HCT116 (cell line): ENCODE results near the gene FSTL4. TPM values are rescaled to one million over a fixed set of nuclear protein-coding genes. Genes with fewer than 3 reads are reported as not detected.

ENCODE experiments used
- ATAC-seq: fragments of 200-7000 bp; cut with Tn5 transposase; 2 replicates; pipeline ENCODE4 v1.9.1; 2020; ENCODE audit warnings: mild to moderate bottlenecking, moderate library complexity
- BruUV-seq: library from RNA; stranded (reverse); fragments of 400-500 nt; replicated peaks from 2 replicates; lab custom pipeline; 2021; lab: Mats Ljungman, UMichigan
- CTCF ChIA-PET: fragments of 300-600 bp; sonication (Branson Sonifier 250); formaldehyde crosslinking; loops from one replicate; lab custom pipeline; 2021; ENCODE audit warnings: antibody characterized with exemption; lab: Charles Lee
- POLR2A ChIA-PET: fragments of 300-600, 350-600 bp; sonication (Branson Sonifier 250); formaldehyde crosslinking; loops from one replicate; lab custom pipeline; 2021; ENCODE audit warnings: antibody characterized with exemption; lab: Charles Lee
- RAD21 ChIA-PET, 2 experiments: fragments of 300-600 bp; sonication (Branson Sonifier 250); formaldehyde crosslinking; loops; one replicate each; lab custom pipeline; 2023; ENCODE audit warnings: low total read pairs in 2 of 2; ENCODE audit not compliant: uncharacterized antibody in 2 of 2, unreplicated experiment in 2 of 2, low non-redundant PET in 1 of 2; lab: Charles Lee
- DNase-seq: peaks from one replicate; pipeline ENCODE4 v3.0.0-alpha.2; 2010; ENCODE audit warnings: low read depth, low spot score
- H2AFZ ChIP-seq: fragments of 200-600 bp; shearing (Covaris generic), sonication (generic); 2 replicates; pipeline ENCODE4 v1.6.1; 2017; ENCODE audit warnings: low read depth, mixed run types, mixed read lengths, antibody characterized with exemption, low read length; ENCODE audit not compliant: poor library complexity, severe bottlenecking
- H3K27ac ChIP-seq: 2 replicates; pipeline ENCODE4 v1.5.1; 2012; ENCODE audit warnings: low read depth, low read length
- H3K27me3 ChIP-seq: fragments of 200-600 bp; sonication (generic); 2 replicates; pipeline ENCODE4 v1.6.1; 2016; ENCODE audit warnings: mixed run types, low read length, mixed read lengths; ENCODE audit not compliant: insufficient read depth
- H3K36me3 ChIP-seq, 2 experiments: fragments of 200-500 bp in 1 of 2; fragments of 200-600 bp in 1 of 2; sonication (Bioruptor generic) in 1 of 2; sonication (generic) in 1 of 2; 2 replicates each; pipeline versions ENCODE4 v1.5.1 to v1.6.1; 2014 to 2016; ENCODE audit warnings: low read length in 2 of 2, inconsistent platforms in 1 of 2, mixed read lengths in 1 of 2, mixed run types in 1 of 2; ENCODE audit not compliant: insufficient read depth in 2 of 2, control insufficient read depth in 1 of 2
- H3K4me1 ChIP-seq, 2 experiments: fragments of 200-600 bp in 1 of 2; sonication (generic) in 1 of 2; 2 replicates each; pipeline versions ENCODE4 v1.5.1 to v1.6.1; 2012 to 2017; ENCODE audit warnings: low read length in 2 of 2, inconsistent platforms in 1 of 2, mild to moderate bottlenecking in 1 of 2, mixed read lengths in 1 of 2, mixed run types in 1 of 2, moderate library complexity in 1 of 2; ENCODE audit not compliant: insufficient read depth in 2 of 2, control insufficient read depth in 1 of 2
- H3K4me2 ChIP-seq: fragments of 200-600 bp; sonication (generic); 2 replicates; pipeline ENCODE4 v1.6.1; 2017; ENCODE audit warnings: mixed run types, low read length, mixed read lengths
- H3K4me3 ChIP-seq, 2 experiments: fragments of 200-600 bp in 1 of 2; sonication (generic) in 1 of 2; replicated peaks in 1 of 2; 2 replicates each; pipeline ENCODE4 v1.5.1; 2011 to 2016; ENCODE audit warnings: low read length in 2 of 2, control low read depth in 1 of 2, low read depth in 1 of 2, mild to moderate bottlenecking in 1 of 2, mixed read lengths in 1 of 2, mixed run types in 1 of 2
- H3K79me2 ChIP-seq: fragments of 200-600 bp; sonication (generic); 2 replicates; pipeline ENCODE4 v1.6.1; 2017; ENCODE audit warnings: mild to moderate bottlenecking, mixed run types, low read length, moderate library complexity, mixed read lengths; ENCODE audit not compliant: insufficient read depth
- H3K9ac ChIP-seq: fragments of 200-600 bp; sonication (generic); 2 replicates; pipeline ENCODE4 v1.6.1; 2016; ENCODE audit warnings: low read length, mixed read lengths
- H3K9me2 ChIP-seq: fragments of 200-600 bp; sonication (generic), shearing (Covaris generic); 2 replicates; pipeline ENCODE4 v1.6.1; 2017; ENCODE audit warnings: mixed run types, mild to moderate bottlenecking, moderate library complexity; ENCODE audit not compliant: insufficient read depth
- H3K9me3 ChIP-seq, 2 experiments: fragments of 200-500 bp in 1 of 2; fragments of 200-600 bp in 1 of 2; sonication (Bioruptor generic) in 1 of 2; sonication (generic) in 1 of 2; 2 replicates each; pipeline ENCODE4 v1.6.1; 2014 to 2017; ENCODE audit warnings: low read length in 2 of 2, mixed read lengths in 2 of 2, inconsistent platforms in 1 of 2, low read depth in 1 of 2, mild to moderate bottlenecking in 1 of 2, mixed run types in 1 of 2, moderate library complexity in 1 of 2; ENCODE audit not compliant: control insufficient read depth in 1 of 2, insufficient read depth in 1 of 2
- H4K20me1 ChIP-seq: fragments of 200-600 bp; sonication (generic), shearing (Covaris generic); 2 replicates; pipeline ENCODE4 v1.6.1; 2017; ENCODE audit warnings: mixed run types, mild to moderate bottlenecking, moderate library complexity; ENCODE audit not compliant: insufficient read depth
- ATF3 ChIP-seq: IDR thresholded peaks from 2 replicates; pipeline ENCODE4 v1.6.1; 2012
- CBX3 ChIP-seq: IDR thresholded peaks from 2 replicates; pipeline ENCODE4 v1.6.1; 2012; ENCODE audit warnings: low read depth
- CEBPB ChIP-seq: IDR thresholded peaks from 2 replicates; pipeline ENCODE4 v1.6.1; 2012; ENCODE audit warnings: low read depth
- CTCF ChIP-seq, 3 experiments: fragments of 200-600 bp in 1 of 3; sonication (generic) in 1 of 3; IDR thresholded peaks in 2 of 3; conservative IDR thresholded peaks in 1 of 3; 2 replicates each; pipeline ENCODE4 v1.5.1; 2012 to 2017; ENCODE audit warnings: low read depth in 2 of 3, low read length in 2 of 3, antibody characterized with exemption in 1 of 3, borderline replicate concordance in 1 of 3, control low read depth in 1 of 3, mild to moderate bottlenecking in 1 of 3, mixed read lengths in 1 of 3, mixed run types in 1 of 3, moderate library complexity in 1 of 3; ENCODE audit not compliant: insufficient read depth in 1 of 3
- EGR1 ChIP-seq: IDR thresholded peaks from 2 replicates; pipeline ENCODE4 v1.6.1; 2012; ENCODE audit warnings: low read depth
- ELF1 ChIP-seq: IDR thresholded peaks from 2 replicates; pipeline ENCODE4 v1.6.1; 2012; ENCODE audit warnings: low read depth, borderline replicate concordance
- EZH2phosphoT487 ChIP-seq: fragments of 200-600 bp; IDR thresholded peaks from 2 replicates; pipeline ENCODE4 v1.6.1; 2018; ENCODE audit warnings: antibody characterized with exemption, borderline replicate concordance
- FOSL1 ChIP-seq: IDR thresholded peaks from 2 replicates; pipeline ENCODE4 v1.6.1; 2012; ENCODE audit warnings: low read depth
- JUND ChIP-seq: IDR thresholded peaks from 2 replicates; pipeline ENCODE4 v1.6.1; 2012
- POLR2A ChIP-seq: IDR thresholded peaks from 2 replicates; pipeline ENCODE4 v1.7.0; 2011; ENCODE audit warnings: borderline replicate concordance; ENCODE audit not compliant: insufficient read depth, insufficient read length; ENCODE audit errors: extremely low read depth
- POLR2AphosphoS5 ChIP-seq: IDR thresholded peaks from 2 replicates; pipeline ENCODE4 v1.6.1; 2011; ENCODE audit warnings: mild to moderate bottlenecking, low read depth, low read length, moderate library complexity
- RAD21 ChIP-seq: IDR thresholded peaks from 2 replicates; pipeline ENCODE4 v1.6.1; 2012; ENCODE audit warnings: low read depth, mild to moderate bottlenecking
- REST ChIP-seq: IDR thresholded peaks from 2 replicates; pipeline ENCODE4 v1.6.1; 2012; ENCODE audit warnings: low read depth
- SIN3A ChIP-seq: IDR thresholded peaks from 2 replicates; pipeline ENCODE4 v1.6.1; 2012; ENCODE audit warnings: low read depth
- SP1 ChIP-seq: IDR thresholded peaks from 2 replicates; pipeline ENCODE4 v1.6.1; 2012; ENCODE audit warnings: low read depth
- TCF7L2 ChIP-seq: IDR thresholded peaks from 2 replicates; pipeline ENCODE4 v1.7.0; 2011; ENCODE audit warnings: borderline replicate concordance, inconsistent platforms; ENCODE audit not compliant: insufficient read depth, insufficient read length; ENCODE audit errors: extremely low read depth
- YY1 ChIP-seq: IDR thresholded peaks from 2 replicates; pipeline ENCODE4 v1.6.1; 2011; ENCODE audit warnings: low read length, low read depth, moderate library complexity, mild to moderate bottlenecking; ENCODE audit not compliant: insufficient replicate concordance; ENCODE audit errors: extremely low read depth
- ZBTB33 ChIP-seq: IDR thresholded peaks from 2 replicates; pipeline ENCODE4 v1.6.1; 2011; ENCODE audit warnings: mild to moderate bottlenecking, low read length, moderate library complexity; ENCODE audit not compliant: insufficient replicate concordance; ENCODE audit errors: extremely low read depth
- ZFX ChIP-seq: fragments of 450-650 bp; IDR thresholded peaks from 2 replicates; pipeline ENCODE4 v1.6.1; 2017
- ZNF274 ChIP-seq: fragments of 200-500 bp; sonication (Bioruptor generic); IDR thresholded peaks from 2 replicates; pipeline ENCODE4 v1.6.1; 2014; ENCODE audit warnings: mild to moderate bottlenecking, low read depth, low read length, inconsistent platforms
- intact Hi-C: fragments of 100-400 bp; cut with micrococcal nuclease; formaldehyde crosslinking; loops from 2 replicates; pipeline ENCODE4 v1.10.0; 2022
- total RNA-seq: library from RNA; stranded (reverse); gene quantifications from one replicate; pipeline ENCODE4 v1.2.1, GENCODE V29; 2021; ENCODE audit not compliant: unreplicated experiment

The FSTL4 gene
- total RNA-seq, 1 experiment from 2014 or later: 0.37 TPM

- H3K4me2 ChIP-seq: no peak overlapping the region
- no peaks in the 10 kb centered on the region for H3K9me2 ChIP-seq
- CTCF ChIA-PET: no interaction called here
- DNase-seq: no peak
- no peaks in the 10 kb centered on the region for H3K36me3 ChIP-seq
- ATAC-seq: no peak; the same call in 1 of the 2 replicates
- no peak for TF ChIP-seq TCF7L2
- TF ChIP-seq ATF3: no peak
- no peak for TF ChIP-seq POLR2A
- no peak for TF ChIP-seq CTCF (IDR thresholded peaks at IDR 0.05 in 2 of 3, conservative IDR thresholded peaks at IDR 0.05 in 1 of 3; ENCODE audit: borderline replicate concordance in 1 of 3, insufficient read depth in 1 of 3, low read depth in 2 of 3, low read length in 2 of 3)
- TF ChIP-seq YY1: no peak
- no peak for TF ChIP-seq JUND
- TF ChIP-seq CBX3: no peak
- TF ChIP-seq ZNF274: no peak
- TF ChIP-seq ELF1: no peak
- no peak for TF ChIP-seq SP1
- no peak for TF ChIP-seq POLR2AphosphoS5
- TF ChIP-seq EZH2phosphoT487: no peak
- no peak for TF ChIP-seq ZFX
- TF ChIP-seq CEBPB: no peak
- TF ChIP-seq EGR1: no peak
- no peak for TF ChIP-seq RAD21
- TF ChIP-seq SIN3A: no peak
- TF ChIP-seq ZBTB33: no peak
- no peak for TF ChIP-seq FOSL1
- TF ChIP-seq REST: no peak
- H3K9me3 ChIP-seq: no peaks in the 10 kb centered on the region
- H3K4me3 ChIP-seq: no peak overlapping the region
- intact Hi-C loops: no loop called here
- BruUV-seq: no TSS peak
- no peaks in the 10 kb centered on the region for H3K27me3 ChIP-seq
- H3K27ac ChIP-seq: no peak overlapping the region
- no peak overlapping the region for H2AFZ ChIP-seq
- RAD21 ChIA-PET: no interaction called here
- POLR2A ChIA-PET: no interaction called here
- no peaks in the 10 kb centered on the region for H3K4me1 ChIP-seq
- no peaks in the 10 kb centered on the region for H3K79me2 ChIP-seq
- H3K9ac ChIP-seq: no peak overlapping the region
- H4K20me1 ChIP-seq: no peaks in the 10 kb centered on the region
Measured at GRCh38 chr5:133265720-133266526, 346.4 kb downstream of the FSTL4 start.
